Neural cell (in vitro differentiated cells): Measurements from ENCODE around the gene PARK7. TPM values are rescaled to one million over a fixed set of nuclear protein-coding genes. Genes with fewer than 3 reads are reported as not detected.

Experiments used
- H2AFZ ChIP-seq: fragments of 200-600, 300-800 bp; sonication (generic), shearing (Covaris generic); 2 replicates; pipeline ENCODE4 v1.6.0; 2014; ENCODE audit warnings: low read depth, mild to moderate bottlenecking, antibody characterized with exemption, low read length, moderate library complexity
- H3F3A ChIP-seq: fragments of 200-600 bp; shearing (Covaris generic); 2 replicates; pipeline ENCODE4 v1.6.1; 2016; ENCODE audit warnings: mild to moderate bottlenecking, moderate library complexity, mixed read lengths, antibody characterized with exemption, low read length; ENCODE audit not compliant: insufficient read depth, poor library complexity, severe bottlenecking
- H3K27ac ChIP-seq: fragments of 200-600, 300-800 bp; sonication (generic), shearing (Covaris generic); 2 replicates; pipeline ENCODE4 v1.5.1; 2014; ENCODE audit warnings: mild to moderate bottlenecking, low read length, moderate library complexity
- H3K27me3 ChIP-seq: fragments of 300-800, 200-600 bp; sonication (generic), shearing (Covaris generic); 2 replicates; pipeline ENCODE4 v1.6.0; 2014; ENCODE audit warnings: mild to moderate bottlenecking, low read depth, low read length, moderate library complexity; ENCODE audit not compliant: insufficient read depth
- H3K36me3 ChIP-seq: fragments of 300-800, 200-600 bp; sonication (generic), shearing (Covaris generic); 2 replicates; pipeline ENCODE4 v1.5.1; 2014; ENCODE audit warnings: mild to moderate bottlenecking, antibody characterized with exemption, low read length, moderate library complexity; ENCODE audit not compliant: insufficient read depth
- H3K4me2 ChIP-seq: fragments of 300-800, 200-600 bp; sonication (generic), shearing (Covaris generic); 2 replicates; pipeline ENCODE4 v1.6.0; 2014; ENCODE audit warnings: mild to moderate bottlenecking, low read length
- H3K4me3 ChIP-seq: fragments of 300-800, 200-600 bp; sonication (generic), shearing (Covaris generic); 2 replicates; pipeline ENCODE4 v1.5.1; 2014; ENCODE audit warnings: mild to moderate bottlenecking, low read length, moderate library complexity
- H3K79me2 ChIP-seq: fragments of 200-600 bp; shearing (Covaris generic); replicated peaks from 2 replicates; pipeline ENCODE4 v1.6.0; 2014; ENCODE audit warnings: mild to moderate bottlenecking, low read length, moderate library complexity; ENCODE audit not compliant: insufficient read depth
- H3K9ac ChIP-seq: fragments of 300-800, 200-600 bp; sonication (generic), shearing (Covaris generic); 2 replicates; pipeline ENCODE4 v1.6.1; 2016; ENCODE audit warnings: mild to moderate bottlenecking, low read length, mixed read lengths
- H3K9me2 ChIP-seq: fragments of 200-600 bp; shearing (Covaris generic); 2 replicates; pipeline ENCODE4 v1.6.1; 2016; ENCODE audit warnings: mild to moderate bottlenecking, low read length, mixed read lengths; ENCODE audit not compliant: insufficient read depth
- H3K9me3 ChIP-seq: fragments of 200-600, 300-800 bp; sonication (generic), shearing (Covaris generic); 2 replicates; pipeline ENCODE4 v1.6.1; 2016; ENCODE audit warnings: mild to moderate bottlenecking, mixed run types, low read length, moderate library complexity, mixed read lengths
- H4K20me1 ChIP-seq: fragments of 200-600 bp; shearing (Covaris generic); 2 replicates; pipeline ENCODE4 v1.6.1; 2016; ENCODE audit warnings: mild to moderate bottlenecking, mixed run types; ENCODE audit not compliant: insufficient read depth
- CTCF ChIP-seq: fragments of 450-650 bp; IDR thresholded peaks from 2 replicates; pipeline ENCODE4 v1.5.1; 2014; ENCODE audit warnings: antibody characterized with exemption, mild to moderate bottlenecking, moderate library complexity; ENCODE audit not compliant: poor library complexity, severe bottlenecking
- EP300 ChIP-seq: fragments of 450-650 bp; conservative IDR thresholded peaks from 2 replicates; pipeline ENCODE4 v1.6.1; 2014; ENCODE audit warnings: antibody characterized with exemption, mild to moderate bottlenecking, moderate library complexity; ENCODE audit not compliant: poor library complexity, severe bottlenecking
- EZH2 ChIP-seq: fragments of 200-600, 300-800 bp; shearing (Covaris generic), sonication (generic); IDR thresholded peaks from 2 replicates; pipeline ENCODE4 v1.6.1; 2014; ENCODE audit warnings: antibody characterized with exemption, low read length, borderline replicate concordance, mild to moderate bottlenecking; ENCODE audit not compliant: insufficient read depth, poor library complexity, severe bottlenecking
- MXI1 ChIP-seq: fragments of 450-650 bp; conservative IDR thresholded peaks from 2 replicates; pipeline ENCODE4 v1.6.1; 2014; ENCODE audit warnings: antibody characterized with exemption, mild to moderate bottlenecking; ENCODE audit not compliant: poor library complexity, severe bottlenecking
- POLR2AphosphoS5 ChIP-seq: IDR thresholded peaks from 2 replicates; pipeline ENCODE4 v1.6.1; 2012
- RAD21 ChIP-seq: fragments of 450-650 bp; conservative IDR thresholded peaks from 2 replicates; pipeline ENCODE4 v1.6.1; 2014; ENCODE audit warnings: antibody characterized with exemption, mild to moderate bottlenecking, moderate library complexity
- REST ChIP-seq: IDR thresholded peaks from 2 replicates; pipeline ENCODE4 v1.6.1; 2012; ENCODE audit warnings: borderline replicate concordance
- SMC3 ChIP-seq: fragments of 450-650 bp; conservative IDR thresholded peaks from 2 replicates; pipeline ENCODE4 v1.6.1; 2014; ENCODE audit warnings: antibody characterized with exemption, mild to moderate bottlenecking, moderate library complexity; ENCODE audit not compliant: poor library complexity
- TAF1 ChIP-seq: IDR thresholded peaks from 2 replicates; pipeline ENCODE4 v1.6.1; 2012; ENCODE audit warnings: low read depth
- polyA plus RNA-seq: library from polyadenylated mRNA; depleted of rRNA; stranded (reverse); fragments of >200 nt; gene quantifications from 2 replicates; pipeline ENCODE4 v1.2.3, GENCODE V29; 2014

PARK7 gene
- polyA plus RNA-seq, 1 donor from 2014 or later = 378 TPM

GRCh38 chr1:7912743-7913557, 48.6 kb upstream of the PARK7 start:
- Histone ChIP-seq H3K4me3 (no peak overlapping the region), H4K20me1 (no peaks in the 10 kb centered on the region), H3K9me3 (no peaks in the 10 kb centered on the region), H3K79me2 (no peaks in the 10 kb centered on the region), H3K36me3 (no peaks in the 10 kb centered on the region), H2AFZ (no peak overlapping the region), H3K4me2 (no peak overlapping the region), H3K27ac (no peak overlapping the region), H3K9ac (no peak overlapping the region), H3K27me3 (no peaks in the 10 kb centered on the region), H3F3A (no peaks in the 10 kb centered on the region), H3K9me2 (no peaks in the 10 kb centered on the region)
- TF ChIP-seq REST (no peak), EP300 (no peak), MXI1 (no peak)

GRCh38 chr1:7915826-7916500, 45.5 kb upstream of the PARK7 start:
- Histone ChIP-seq H3K4me2 (no peak overlapping the region), H3K27me3 (no peaks in the 10 kb centered on the region), H3K9me3 (no peaks in the 10 kb centered on the region), H3K4me3 (no peak overlapping the region), H3F3A (no peaks in the 10 kb centered on the region), H3K79me2 (no peaks in the 10 kb centered on the region), H2AFZ (no peak overlapping the region), H3K36me3 (no peaks in the 10 kb centered on the region), H3K9ac (no peak overlapping the region), H4K20me1 (no peaks in the 10 kb centered on the region), H3K9me2 (no peaks in the 10 kb centered on the region), H3K27ac (no peak overlapping the region)
- no peak for TF ChIP-seq EP300
- TF ChIP-seq POLR2AphosphoS5 = no peak
- no peak for TF ChIP-seq MXI1
- no peak for TF ChIP-seq RAD21
- TF ChIP-seq REST = no peak
- TF ChIP-seq TAF1 = no peak
- TF ChIP-seq EZH2 = no peak
- no peak for TF ChIP-seq SMC3
- TF ChIP-seq CTCF = no peak
